GM23338 (cell line): ENCODE results near the gene DMGDH. TPM values are rescaled to one million over a fixed set of nuclear protein-coding genes. Genes with fewer than 3 reads are reported as not detected.

Experiments
- ATAC-seq: fragments of 200-7000 bp; cut with Tn5 transposase; 3 replicates; pipeline ENCODE4 v1.9.1; 2020
- DNase-seq: peaks from one replicate; pipeline ENCODE4 v3.0.0-alpha.2; 2015; ENCODE audit warnings: low spot score
- H2AFZ ChIP-seq: fragments of 200-600 bp; sonication (generic); 2 replicates; pipeline ENCODE4 v1.8.0; 2016; ENCODE audit warnings: antibody characterized with exemption, mild to moderate bottlenecking, moderate library complexity
- H3F3A ChIP-seq: fragments of 200-600 bp; sonication (generic); replicated peaks from 2 replicates; pipeline ENCODE4 v1.8.0; 2017; ENCODE audit warnings: antibody characterized with exemption, mixed run types, low read depth
- H3K27ac ChIP-seq: fragments of 200-600 bp; sonication (generic); 2 replicates; pipeline ENCODE4 v1.6.1; 2016; ENCODE audit warnings: low read depth
- H3K27me3 ChIP-seq: fragments of 200-600 bp; sonication (generic); 2 replicates; pipeline ENCODE4 v1.8.0; 2016; ENCODE audit warnings: mild to moderate bottlenecking, mixed run types, moderate library complexity; ENCODE audit not compliant: insufficient read depth
- H3K36me3 ChIP-seq: fragments of 200-600 bp; sonication (generic); 2 replicates; pipeline ENCODE4 v1.8.0; 2016; ENCODE audit warnings: mild to moderate bottlenecking; ENCODE audit not compliant: insufficient read depth
- H3K4me1 ChIP-seq: fragments of 200-600 bp; sonication (generic); 2 replicates; pipeline ENCODE4 v1.8.0; 2016; ENCODE audit warnings: mild to moderate bottlenecking, moderate library complexity; ENCODE audit not compliant: insufficient read depth
- H3K4me2 ChIP-seq: fragments of 200-600 bp; sonication (generic); 2 replicates; pipeline ENCODE4 v1.7.1; 2017; ENCODE audit warnings: mixed run types
- H3K4me3 ChIP-seq: fragments of 200-600 bp; sonication (generic); 2 replicates; pipeline ENCODE4 v1.6.1; 2016; ENCODE audit warnings: mixed run types
- H3K79me2 ChIP-seq: fragments of 200-600 bp; sonication (generic); replicated peaks from 2 replicates; pipeline ENCODE4 v1.8.0; 2017; ENCODE audit warnings: mild to moderate bottlenecking; ENCODE audit not compliant: insufficient read depth
- H3K9me2 ChIP-seq: fragments of 200-600 bp; sonication (generic); 2 replicates; pipeline ENCODE4 v1.8.0; 2017; ENCODE audit not compliant: insufficient read depth
- H4K20me1 ChIP-seq: fragments of 200-600 bp; sonication (generic); replicated peaks from 2 replicates; pipeline ENCODE4 v1.8.0; 2017; ENCODE audit warnings: mild to moderate bottlenecking; ENCODE audit not compliant: insufficient read depth
- H3K27ac Mint-ChIP-seq: 2 replicates; pipeline ENCODE4 v1.8.0; 2020; ENCODE audit warnings: inconsistent platforms, mild to moderate bottlenecking, moderate library complexity, mixed read lengths
- H3K27me3 Mint-ChIP-seq: 3 replicates; pipeline ENCODE4 v1.8.0; 2022; ENCODE audit warnings: low read depth, mild to moderate bottlenecking, moderate library complexity, mixed read lengths, inconsistent platforms; ENCODE audit not compliant: insufficient read depth, poor library complexity
- H3K36me3 Mint-ChIP-seq: 3 replicates; pipeline ENCODE4 v1.8.0; 2021; ENCODE audit warnings: low read depth, mild to moderate bottlenecking, inconsistent platforms, moderate library complexity, mixed read lengths
- H3K4me1 Mint-ChIP-seq: 3 replicates; pipeline ENCODE4 v1.8.0; 2020; ENCODE audit warnings: mild to moderate bottlenecking, inconsistent platforms, mixed read lengths
- H3K4me3 Mint-ChIP-seq: 3 replicates; pipeline ENCODE4 v1.8.0; 2021; ENCODE audit warnings: moderate library complexity, mild to moderate bottlenecking, inconsistent platforms, mixed read lengths
- H3K9me3 Mint-ChIP-seq: 3 replicates; pipeline ENCODE4 v1.8.0; 2020; ENCODE audit warnings: moderate library complexity, mild to moderate bottlenecking, inconsistent platforms, mixed read lengths
- CTCF ChIP-seq, 2 experiments: fragments of 200-600 bp in 1 of 2; sonication (generic) in 1 of 2; conservative IDR thresholded peaks; 2 replicates each; pipeline versions ENCODE4 v1.5.1 to v1.6.1; 2016 to 2017; ENCODE audit warnings: antibody characterized with exemption in 2 of 2, low read depth in 2 of 2, mild to moderate bottlenecking in 2 of 2, moderate library complexity in 1 of 2
- ETS1 ChIP-seq: IDR thresholded peaks from 2 replicates; pipeline ENCODE4 v1.6.1; 2016; ENCODE audit warnings: antibody characterized with exemption
- EZH2 ChIP-seq: fragments of 200-600 bp; sonication (generic); IDR thresholded peaks from one replicate; pipeline ENCODE4 v1.8.0; 2017; ENCODE audit warnings: antibody characterized with exemption, mild to moderate bottlenecking, low read depth; ENCODE audit not compliant: unreplicated experiment
- JUNB ChIP-seq: IDR thresholded peaks from one replicate; pipeline ENCODE4 v1.6.1; 2016; ENCODE audit warnings: antibody characterized with exemption; ENCODE audit not compliant: unreplicated experiment
- NANOG ChIP-seq: IDR thresholded peaks from 2 replicates; pipeline ENCODE4 v1.6.1; 2016; ENCODE audit warnings: antibody characterized with exemption, borderline replicate concordance
- POLR2AphosphoS5 ChIP-seq: IDR thresholded peaks from 2 replicates; pipeline ENCODE4 v1.6.1; 2016; ENCODE audit warnings: antibody characterized with exemption, low read depth
- REST ChIP-seq: IDR thresholded peaks from one replicate; pipeline ENCODE4 v1.6.1; 2018; ENCODE audit warnings: antibody characterized with exemption; ENCODE audit not compliant: unreplicated experiment
- ZNF114 ChIP-seq: fragments of 250-450 bp; sonication (Bioruptor Pico); IDR thresholded peaks from 2 replicates; pipeline ENCODE4 v1.5.0; 2020; ENCODE audit warnings: mild to moderate bottlenecking, moderate library complexity
- ZNF462 ChIP-seq: fragments of 250-450 bp; sonication (Bioruptor Pico); IDR thresholded peaks from 2 replicates; pipeline ENCODE4 v1.5.0; 2020; ENCODE audit warnings: mild to moderate bottlenecking, moderate library complexity
- polyA plus RNA-seq: library from polyadenylated mRNA; unstranded; fragments of >200 nt; fragmentation: Nextera tagmentation; extraction: Ambion mirVana; gene quantifications from 2 replicates; pipeline ENCODE4 v1.2.1, GENCODE V29; 2016
- total RNA-seq: library from RNA; depleted of rRNA; stranded (reverse); fragments of >200 nt; shearing (Covaris generic); gene quantifications from 2 replicates; pipeline ENCODE4 v1.2.3, GENCODE V29; 2014

The DMGDH gene
- total and polyA plus RNA-seq, 2 experiments from 2014 or later = 0.52 to 0.63 TPM

- ATAC-seq = no peak
- H4K20me1 ChIP-seq = no peaks in the 10 kb centered on the region
- H3K79me2 ChIP-seq = no peaks in the 10 kb centered on the region
- H3K36me3 ChIP-seq = no peaks in the 10 kb centered on the region
- no peak for TF ChIP-seq JUNB
- TF ChIP-seq ETS1 = no peak
- no peak for TF ChIP-seq ZNF114 (CRISPR knock-in tag)
- no peak for TF ChIP-seq EZH2
- TF ChIP-seq NANOG = no peak
- Mint-ChIP-seq H3K4me1 (no peaks in the 10 kb centered on the region), H3K9me3 (peaks cover 7% of the 10 kb centered on the region), H3K36me3 (no peaks in the 10 kb centered on the region), H3K27me3 (no peaks in the 10 kb centered on the region), H3K27ac (no peak overlapping the region), H3K4me3 (no peak overlapping the region)
- H2AFZ ChIP-seq = no peak overlapping the region
- no peaks in the 10 kb centered on the region for H3K27me3 ChIP-seq
- no peak overlapping the region for H3K4me3 ChIP-seq
- H3K4me2 ChIP-seq = no peak overlapping the region
- no peaks in the 10 kb centered on the region for H3K4me1 ChIP-seq
- H3K27ac ChIP-seq = no peak overlapping the region
- no peak for DNase-seq
- no peaks in the 10 kb centered on the region for H3K9me2 ChIP-seq
- no peaks in the 10 kb centered on the region for H3F3A ChIP-seq
Observed at GRCh38 chr5:78993165-78993564, 76.3 kb downstream of the DMGDH start.

- H3K27ac ChIP-seq = no peak overlapping the region
- no peak overlapping the region for H3K4me3 ChIP-seq
- H3K4me3 Mint-ChIP-seq = no peak overlapping the region
- DNase-seq = no peak
- no peaks in the 10 kb centered on the region for H3K36me3 ChIP-seq
- no peak for ATAC-seq
- no peak overlapping the region for H3K27ac Mint-ChIP-seq
- H4K20me1 ChIP-seq = no peaks in the 10 kb centered on the region
- H3K27me3 Mint-ChIP-seq = peaks cover 2% of the 10 kb centered on the region
- H3K9me3 Mint-ChIP-seq = peaks cover 7% of the 10 kb centered on the region
- H3K4me2 ChIP-seq = no peak overlapping the region
- no peaks in the 10 kb centered on the region for H3K4me1 Mint-ChIP-seq
- H3K9me2 ChIP-seq = no peaks in the 10 kb centered on the region
- H3F3A ChIP-seq = no peaks in the 10 kb centered on the region
- no peaks in the 10 kb centered on the region for H3K4me1 ChIP-seq
- no peak overlapping the region for H2AFZ ChIP-seq
- H3K36me3 Mint-ChIP-seq = no peaks in the 10 kb centered on the region
- H3K27me3 ChIP-seq = no peaks in the 10 kb centered on the region
- H3K79me2 ChIP-seq = no peaks in the 10 kb centered on the region
- TF ChIP-seq REST (no peak), ETS1 (no peak), CTCF (conservative IDR thresholded peaks at IDR 0.05; ENCODE audit: low read depth in 2 of 2) (no peak), ZNF462 (CRISPR knock-in tag) (no peak), POLR2AphosphoS5 (no peak)
Observed at GRCh38 chr5:78992146-78992545, 77.3 kb downstream of the DMGDH start.
